Suprapubic skin (tissue), 4 donors: ENCODE measurements around the gene CDH5. TPM values are rescaled to one million over a fixed set of nuclear protein-coding genes. Genes with fewer than 3 reads are reported as not detected.
A peak's percentile ranks its signal among the peaks of the same experiment; 100 is the strongest.
"Not testable (repeated sequence)": the region's sequence is repeated elsewhere in the genome, so short reads cannot be mapped to it uniquely, and the experiment has no call there.

Source experiments
- DNase-seq, 2 donors: peaks; one replicate each; pipeline ENCODE4 v3.0.0-alpha.2; 2019; ENCODE audit warnings: low spot score in 2 of 2
- H3K27ac ChIP-seq: fragments of 200-600 bp; sonication (generic); one replicate; pipeline ENCODE4 v1.5.1; 2019
- H3K27me3 ChIP-seq: fragments of 200-600 bp; sonication (generic); one replicate; pipeline ENCODE4 v1.5.1; 2019
- H3K36me3 ChIP-seq: fragments of 200-600 bp; sonication (generic); one replicate; pipeline ENCODE4 v1.5.1; 2019
- H3K4me1 ChIP-seq: fragments of 200-600 bp; sonication (generic); one replicate; pipeline ENCODE4 v1.5.1; 2019
- H3K4me3 ChIP-seq: fragments of 200-600 bp; sonication (generic); one replicate; pipeline ENCODE4 v1.5.1; 2019; ENCODE audit warnings: mild to moderate bottlenecking
- H3K9me3 ChIP-seq: fragments of 200-600 bp; sonication (generic); one replicate; pipeline ENCODE4 v1.5.1; 2019
- EP300 ChIP-seq: sonication (generic); formaldehyde crosslinking; IDR thresholded peaks from one replicate; pipeline ENCODE4 v1.6.1; 2017; ENCODE audit warnings: antibody characterized with exemption
- POLR2A ChIP-seq, 2 donors: fragments of 450-650 bp; IDR thresholded peaks; one replicate each; pipeline ENCODE4 v1.6.1; 2017; ENCODE audit warnings: antibody characterized with exemption in 2 of 2, mild to moderate bottlenecking in 2 of 2, moderate library complexity in 2 of 2
- POLR2AphosphoS5 ChIP-seq, 3 donors: sonication (generic); formaldehyde crosslinking; IDR thresholded peaks; one replicate each; pipeline ENCODE4 v1.6.1; 2017; ENCODE audit warnings: antibody characterized with exemption in 3 of 3
- WGBS: methylation state at CpG from one replicate; pipeline ENCODE4 v1.1.5; 2018; 5-methylcytosine and 5-hydroxymethylcytosine counted together
- total RNA-seq, 4 donors: library from RNA; depleted of rRNA; stranded (reverse); fragments of >200 nt; gene quantifications; one replicate each; pipeline ENCODE4 v1.1.0, GENCODE V29; 2016
- TF ChIP-seq, protein P1 (sequence below), 2 donors: fragments of 200-600 bp in 1 of 2; fragments of 450-650 bp in 1 of 2; sonication (generic) in 1 of 2; IDR thresholded peaks; one replicate each; pipeline ENCODE4 v1.5.1; 2016 to 2019; ENCODE audit warnings: antibody characterized with exemption in 2 of 2, mild to moderate bottlenecking in 1 of 2, moderate library complexity in 1 of 2

CDH5 gene
- total RNA-seq, 4 donors from 2014 or later = 8.0 to 23.6 (median 14.4) TPM

GRCh38 chr16:66447491-66447890 is 81.0 kb downstream of the CDH5 start:
- TF ChIP-seq POLR2A (IDR thresholded peaks at IDR 0.05) = no peak
- TF ChIP-seq, protein P1, sequence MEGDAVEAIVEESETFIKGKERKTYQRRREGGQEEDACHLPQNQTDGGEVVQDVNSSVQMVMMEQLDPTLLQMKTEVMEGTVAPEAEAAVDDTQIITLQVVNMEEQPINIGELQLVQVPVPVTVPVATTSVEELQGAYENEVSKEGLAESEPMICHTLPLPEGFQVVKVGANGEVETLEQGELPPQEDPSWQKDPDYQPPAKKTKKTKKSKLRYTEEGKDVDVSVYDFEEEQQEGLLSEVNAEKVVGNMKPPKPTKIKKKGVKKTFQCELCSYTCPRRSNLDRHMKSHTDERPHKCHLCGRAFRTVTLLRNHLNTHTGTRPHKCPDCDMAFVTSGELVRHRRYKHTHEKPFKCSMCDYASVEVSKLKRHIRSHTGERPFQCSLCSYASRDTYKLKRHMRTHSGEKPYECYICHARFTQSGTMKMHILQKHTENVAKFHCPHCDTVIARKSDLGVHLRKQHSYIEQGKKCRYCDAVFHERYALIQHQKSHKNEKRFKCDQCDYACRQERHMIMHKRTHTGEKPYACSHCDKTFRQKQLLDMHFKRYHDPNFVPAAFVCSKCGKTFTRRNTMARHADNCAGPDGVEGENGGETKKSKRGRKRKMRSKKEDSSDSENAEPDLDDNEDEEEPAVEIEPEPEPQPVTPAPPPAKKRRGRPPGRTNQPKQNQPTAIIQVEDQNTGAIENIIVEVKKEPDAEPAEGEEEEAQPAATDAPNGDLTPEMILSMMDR (IDR thresholded peaks at IDR 0.05) = no peak
- no peak for TF ChIP-seq EP300
- no peak for TF ChIP-seq POLR2AphosphoS5 (IDR thresholded peaks at IDR 0.05)
- DNase-seq = peak in 1 of 2 donors; percentile 45
- H3K4me3 ChIP-seq = no peak overlapping the region

GRCh38 chr16:66451548-66451947 is 85.1 kb downstream of the CDH5 start:
- H3K27me3 ChIP-seq = no peaks in the 10 kb centered on the region
- H3K9me3 ChIP-seq = no peaks in the 10 kb centered on the region
- WGBS = 88% methylated on average over 3 of the region's 3 CpGs
- H3K4me1 ChIP-seq = no peaks in the 10 kb centered on the region
- no peak overlapping the region for H3K4me3 ChIP-seq
- TF ChIP-seq, protein P1 (IDR thresholded peaks at IDR 0.05) = no peak
- TF ChIP-seq EP300 (no peak), POLR2AphosphoS5 (IDR thresholded peaks at IDR 0.05) (no peak), POLR2A (IDR thresholded peaks at IDR 0.05) (no peak)
- peak in 1 of 2 donors; percentile 31 for DNase-seq
- no peaks in the 10 kb centered on the region for H3K36me3 ChIP-seq
- H3K27ac ChIP-seq = no peak overlapping the region

More at GRCh38 chr16:66447491-66447890, 81.0 kb downstream of the CDH5 start:
- H3K4me1 ChIP-seq = no peaks in the 10 kb centered on the region
- no peaks in the 10 kb centered on the region for H3K27me3 ChIP-seq
- no peaks in the 10 kb centered on the region for H3K36me3 ChIP-seq
- H3K27ac ChIP-seq = no peak overlapping the region
- H3K9me3 ChIP-seq = no peaks in the 10 kb centered on the region

- not testable (repeated sequence) for H3K9me3 ChIP-seq, H3K4me1 ChIP-seq, H3K27ac ChIP-seq, H3K4me3 ChIP-seq, H3K36me3 ChIP-seq, H3K27me3 ChIP-seq
- DNase-seq = peak in 1 of 2 donors; percentile 21
- 100% methylated on average over 1 of the region's 1 CpG for WGBS
Measured at GRCh38 chr16:66453230-66453629, 86.7 kb downstream of the CDH5 start.

Other genes starting within 250 kb of the CDH5 start
- gene BEAN1, start 60.6 kb downstream of the CDH5 start, total RNA-seq = 1 to 10 TPM in 3 of 4 donors, under 1 TPM in 1; 0.72 to 4.8 (median 2.5) TPM
- gene TK2, start 183.4 kb downstream of the CDH5 start, total RNA-seq = 10 to 100 TPM; 13.6 to 27.0 (median 19.7) TPM
- 10 to 100 TPM; 15.4 to 33.7 (median 21.4) TPM for gene CKLF, start 185.9 kb downstream of the CDH5 start, total RNA-seq
- gene CMTM1, start 199.7 kb downstream of the CDH5 start, total RNA-seq = 1 to 10 TPM in 3 of 4 donors, under 1 TPM in 1; 0.97 to 1.6 (median 1.5) TPM
- not detected for gene CMTM2, start 212.8 kb downstream of the CDH5 start, total RNA-seq
- 10 to 100 TPM in 2 of 4 donors, 1 to 10 TPM in 2; 6.5 to 15.5 (median 9.2) TPM for gene CMTM3, start 238.0 kb downstream of the CDH5 start, total RNA-seq